ENCODE measurements around the gene ZNF808. TPM values are rescaled to one million over a fixed set of nuclear protein-coding genes. Genes with fewer than 3 reads are reported as not detected.
"Not testable (repeated sequence)": the region's sequence is repeated elsewhere in the genome, so short reads cannot be mapped to it uniquely, and the experiment has no call there.

The ZNF808 gene
- polyA plus RNA-seq, 1 experiment, result 2.8 TPM

DNA sequence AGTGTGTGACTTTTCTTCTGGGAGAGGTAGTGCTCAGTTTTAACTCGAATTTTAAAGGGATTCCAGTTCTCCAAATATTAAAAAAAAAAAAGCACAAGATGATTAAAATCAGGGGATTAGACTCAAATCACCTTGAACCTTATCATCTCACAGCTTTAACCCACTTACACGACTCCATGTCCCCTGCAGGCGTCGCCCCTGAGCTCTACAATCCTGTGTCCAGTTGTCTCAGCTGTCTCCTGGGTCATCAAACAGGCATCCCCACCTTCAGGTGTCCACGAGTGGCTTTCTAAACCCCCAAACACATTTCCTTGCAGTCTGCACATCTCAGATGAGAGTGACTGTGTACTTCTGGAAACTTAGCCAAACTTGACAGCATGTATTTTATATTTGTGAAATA is 14.1 kb downstream of the ZNF808 start:
- Histone ChIP-seq H3K27me3 (ENCODE audit: control insufficient read depth, insufficient read depth, low read length) (no peaks in the 10 kb centered on the region), H3K4me3 (ENCODE audit: low read depth, low read length) (no peak overlapping the region), H3K36me3 (ENCODE audit: control insufficient read depth, insufficient read depth, low read length) (peaks cover 7% of the 10 kb centered on the region)
- CTCF ChIA-PET, result no interaction called here
- POLR2A ChIA-PET, result no interaction called here
- TF ChIP-seq, protein P1, sequence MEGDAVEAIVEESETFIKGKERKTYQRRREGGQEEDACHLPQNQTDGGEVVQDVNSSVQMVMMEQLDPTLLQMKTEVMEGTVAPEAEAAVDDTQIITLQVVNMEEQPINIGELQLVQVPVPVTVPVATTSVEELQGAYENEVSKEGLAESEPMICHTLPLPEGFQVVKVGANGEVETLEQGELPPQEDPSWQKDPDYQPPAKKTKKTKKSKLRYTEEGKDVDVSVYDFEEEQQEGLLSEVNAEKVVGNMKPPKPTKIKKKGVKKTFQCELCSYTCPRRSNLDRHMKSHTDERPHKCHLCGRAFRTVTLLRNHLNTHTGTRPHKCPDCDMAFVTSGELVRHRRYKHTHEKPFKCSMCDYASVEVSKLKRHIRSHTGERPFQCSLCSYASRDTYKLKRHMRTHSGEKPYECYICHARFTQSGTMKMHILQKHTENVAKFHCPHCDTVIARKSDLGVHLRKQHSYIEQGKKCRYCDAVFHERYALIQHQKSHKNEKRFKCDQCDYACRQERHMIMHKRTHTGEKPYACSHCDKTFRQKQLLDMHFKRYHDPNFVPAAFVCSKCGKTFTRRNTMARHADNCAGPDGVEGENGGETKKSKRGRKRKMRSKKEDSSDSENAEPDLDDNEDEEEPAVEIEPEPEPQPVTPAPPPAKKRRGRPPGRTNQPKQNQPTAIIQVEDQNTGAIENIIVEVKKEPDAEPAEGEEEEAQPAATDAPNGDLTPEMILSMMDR (IDR thresholded peaks at IDR 0.05; ENCODE audit: insufficient read depth, low read depth, low read length), result no peak
- no peak for DNase-seq (ENCODE audit: low read depth)

DNA sequence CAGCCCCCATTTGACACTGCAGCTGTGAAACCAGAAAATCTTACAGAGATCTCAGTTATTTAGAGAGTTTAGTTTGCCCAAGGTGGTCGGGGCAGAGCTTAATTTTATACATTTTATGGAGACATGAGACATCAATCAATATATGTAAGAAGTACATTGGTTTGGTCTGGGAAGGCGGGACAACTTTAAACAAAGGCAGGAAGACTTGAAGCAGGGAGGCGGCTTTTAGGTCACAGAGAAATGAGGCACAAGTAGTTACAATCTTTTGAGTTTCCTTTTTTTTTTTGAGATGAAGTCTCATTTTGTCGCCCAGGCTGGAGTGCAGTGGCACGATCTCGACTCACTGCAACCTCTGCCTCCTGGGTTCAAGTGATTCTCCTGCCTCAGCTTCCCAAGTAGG is 15.1 kb downstream of the ZNF808 start:
- CTCF ChIA-PET; POLR2A ChIA-PET; H3K27me3 ChIP-seq (ENCODE audit: control insufficient read depth, insufficient read depth, low read length); DNase-seq (ENCODE audit: low read depth); H3K36me3 ChIP-seq (ENCODE audit: control insufficient read depth, insufficient read depth, low read length); H3K4me3 ChIP-seq (ENCODE audit: low read depth, low read length): not testable (repeated sequence)

DNA sequence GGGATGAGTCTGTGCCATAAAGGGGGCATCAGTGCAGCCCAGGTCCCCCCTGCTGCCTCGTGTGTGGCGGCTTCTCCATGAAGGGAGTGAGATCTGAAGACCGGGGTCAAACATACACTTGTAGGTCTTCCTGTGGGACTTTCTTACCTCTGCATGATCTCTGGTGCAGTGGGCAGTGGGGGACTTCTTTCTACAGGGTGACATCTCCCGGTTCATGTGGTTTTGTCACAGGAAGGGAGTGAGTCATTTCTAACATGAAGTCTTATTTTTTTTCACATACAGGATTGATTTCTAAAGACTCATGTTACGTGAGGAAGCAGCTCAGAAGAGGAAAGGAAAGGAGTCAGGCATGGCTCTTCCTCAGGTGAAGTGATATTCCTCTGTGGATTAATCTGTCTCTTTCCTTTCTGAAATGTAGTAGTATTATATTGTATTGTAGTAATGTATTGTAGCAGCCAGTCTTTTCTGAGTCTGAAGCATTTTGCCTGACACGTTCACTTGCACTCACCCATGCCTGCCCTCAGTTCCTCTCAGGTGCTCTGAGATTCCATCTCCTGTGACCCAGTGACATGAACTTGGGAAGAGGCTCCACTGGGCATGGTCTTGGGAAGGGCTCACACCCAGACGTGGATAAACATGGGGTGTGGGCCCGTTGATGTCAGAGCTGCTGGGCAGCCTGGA is 15.7 kb downstream of the ZNF808 start:
- DNase-seq (ENCODE audit: low read depth), result no peak
- POLR2A ChIA-PET, result no interaction called here
- TF ChIP-seq, protein P1 (IDR thresholded peaks at IDR 0.05; ENCODE audit: insufficient read depth, low read depth, low read length), result no peak
- H3K27me3 ChIP-seq (ENCODE audit: control insufficient read depth, insufficient read depth, low read length), result no peaks in the 10 kb centered on the region
- H3K36me3 ChIP-seq (ENCODE audit: control insufficient read depth, insufficient read depth, low read length), result peaks cover 8% of the 10 kb centered on the region
- CTCF ChIA-PET, result no interaction called here
- no peak overlapping the region for H3K4me3 ChIP-seq (ENCODE audit: low read depth, low read length)

DNA sequence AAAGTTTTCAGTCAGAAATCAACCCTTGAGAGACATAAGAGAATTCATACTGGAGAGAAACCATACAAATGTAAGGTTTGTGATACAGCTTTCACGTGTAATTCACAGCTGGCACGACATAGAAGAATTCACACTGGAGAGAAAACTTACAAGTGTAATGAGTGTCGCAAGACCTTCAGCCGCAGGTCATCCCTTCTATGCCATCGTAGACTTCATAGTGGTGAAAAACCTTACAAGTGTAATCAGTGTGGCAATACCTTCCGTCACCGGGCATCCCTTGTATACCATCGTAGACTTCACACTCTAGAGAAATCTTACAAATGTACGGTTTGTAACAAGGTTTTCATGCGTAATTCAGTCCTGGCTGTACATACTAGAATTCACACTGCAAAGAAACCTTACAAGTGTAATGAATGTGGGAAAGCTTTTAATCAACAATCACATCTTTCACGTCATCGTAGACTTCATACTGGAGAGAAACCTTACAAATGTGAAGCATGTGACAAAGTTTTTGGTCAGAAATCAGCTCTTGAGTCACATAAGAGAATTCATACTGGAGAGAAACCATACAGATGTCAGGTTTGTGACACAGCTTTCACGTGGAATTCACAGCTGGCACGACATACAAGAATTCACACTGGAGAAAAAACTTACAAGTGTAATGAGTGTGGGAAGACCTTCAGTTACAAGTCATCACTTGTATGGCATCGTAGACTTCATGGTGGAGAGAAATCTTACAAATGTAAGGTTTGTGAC is 26.9 kb downstream of the ZNF808 start:
- TF ChIP-seq, protein P1 (IDR thresholded peaks at IDR 0.05; ENCODE audit: insufficient read depth, low read depth, low read length), result no peak
- no peak for DNase-seq (ENCODE audit: low read depth)
- Histone ChIP-seq H3K27me3 (ENCODE audit: control insufficient read depth, insufficient read depth, low read length) (no peaks in the 10 kb centered on the region), H3K36me3 (ENCODE audit: control insufficient read depth, insufficient read depth, low read length) (peaks cover 7% of the 10 kb centered on the region), H3K4me3 (ENCODE audit: low read depth, low read length) (no peak overlapping the region)
- CTCF ChIA-PET, result no interaction called here
- POLR2A ChIA-PET, result no interaction called here

DNA sequence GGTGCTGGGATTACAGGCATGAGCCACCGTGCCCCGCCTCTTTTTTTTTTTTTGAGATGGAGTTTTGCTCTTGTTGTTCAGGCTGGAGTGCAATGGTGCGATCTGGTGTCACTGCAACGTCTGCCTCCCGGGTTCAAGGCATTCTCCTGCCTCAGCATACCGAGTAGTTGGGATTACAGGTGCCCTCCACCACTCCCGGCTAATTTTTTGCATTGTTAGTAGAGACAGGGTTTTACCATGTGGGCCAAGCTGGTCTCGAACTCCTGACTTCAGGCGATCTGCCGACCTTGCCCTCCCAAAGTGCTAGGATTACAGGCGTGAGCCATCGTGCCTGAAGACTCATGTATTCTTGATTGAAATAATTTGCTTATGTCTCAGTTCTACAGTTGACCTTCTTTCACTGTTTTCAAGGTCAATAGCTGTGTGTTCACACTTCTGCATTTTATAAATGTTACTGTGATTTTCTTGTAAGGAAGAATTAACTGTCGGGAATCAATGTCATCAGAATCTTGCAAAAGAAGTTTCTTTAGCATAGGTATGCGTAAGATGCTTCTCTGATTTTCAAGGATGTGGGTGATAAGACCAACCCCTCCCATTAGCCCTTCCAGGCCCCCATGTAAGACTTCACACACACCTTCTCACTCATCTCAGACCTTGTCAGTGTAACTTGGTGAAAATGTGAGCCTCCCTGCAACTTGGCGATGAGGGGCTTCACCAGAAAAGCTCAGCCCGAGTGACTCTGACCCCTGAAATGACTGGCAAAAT is 29.9 kb downstream of the ZNF808 start:
- Histone ChIP-seq H3K36me3 (ENCODE audit: control insufficient read depth, insufficient read depth, low read length) (peaks cover 8% of the 10 kb centered on the region), H3K27me3 (ENCODE audit: control insufficient read depth, insufficient read depth, low read length) (no peaks in the 10 kb centered on the region), H3K4me3 (ENCODE audit: low read depth, low read length) (no peak overlapping the region)
- ChIA-PET CTCF (no interaction called here), POLR2A (no interaction called here)
- TF ChIP-seq, protein P1 (IDR thresholded peaks at IDR 0.05; ENCODE audit: insufficient read depth, low read depth, low read length), result no peak
- DNase-seq (ENCODE audit: low read depth), result no peak

DNA sequence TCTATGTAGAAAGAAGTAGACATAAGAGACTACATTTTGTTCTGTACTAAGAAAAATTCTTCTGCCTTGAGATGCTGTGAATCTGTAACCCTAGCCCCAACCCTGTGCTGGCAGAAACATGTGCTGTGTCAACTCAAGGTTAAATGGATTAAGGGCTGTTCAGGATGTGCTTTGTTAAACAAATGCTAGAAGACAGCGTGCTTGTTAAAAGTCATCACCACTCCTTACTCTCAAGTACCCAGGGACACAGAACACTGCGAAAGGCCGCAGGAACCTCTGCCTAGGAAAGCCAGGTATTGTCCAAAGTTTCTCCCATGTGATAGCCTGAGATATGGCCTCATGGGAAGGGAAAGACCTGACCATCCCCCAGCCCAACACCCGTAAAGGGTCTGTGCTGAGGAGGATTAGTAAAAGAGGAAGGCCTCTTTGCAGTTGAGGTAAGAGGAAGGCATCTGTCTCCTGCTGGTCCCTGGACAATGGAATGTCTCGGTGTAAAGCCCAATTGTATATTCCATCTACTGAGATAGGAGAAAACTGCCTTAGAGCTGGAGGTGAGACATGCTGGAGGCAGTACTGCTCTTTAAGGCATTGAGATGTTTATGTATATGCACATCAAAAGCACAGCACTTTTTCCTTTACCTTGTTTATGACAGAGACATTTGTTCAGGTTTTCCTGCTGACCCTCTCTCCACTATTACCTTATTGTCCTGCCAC is 31.4 kb downstream of the ZNF808 start:
- CTCF ChIA-PET; H3K4me3 ChIP-seq (ENCODE audit: low read depth, low read length); DNase-seq (ENCODE audit: low read depth); H3K36me3 ChIP-seq (ENCODE audit: control insufficient read depth, insufficient read depth, low read length); H3K27me3 ChIP-seq (ENCODE audit: control insufficient read depth, insufficient read depth, low read length); POLR2A ChIA-PET: not testable (repeated sequence)

DNA sequence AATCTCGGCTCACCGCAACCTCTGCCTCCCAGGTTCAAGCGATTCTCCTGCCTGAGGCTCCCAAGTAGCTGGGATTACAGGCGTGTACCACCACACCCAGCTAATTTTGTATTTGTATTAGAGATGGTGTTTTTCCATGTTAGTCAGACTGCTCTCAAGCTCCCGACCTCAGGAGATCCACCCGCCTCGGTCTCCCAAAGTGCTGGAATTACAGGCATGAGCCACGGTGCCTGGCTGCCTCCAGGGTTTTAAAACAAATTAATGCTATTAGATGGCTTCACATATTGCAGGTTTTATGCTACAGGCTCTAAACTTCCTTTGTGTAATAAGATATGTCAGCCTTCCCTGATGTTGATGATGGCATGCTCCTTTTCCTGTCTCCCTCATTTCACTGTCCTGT is 34.1 kb downstream of the ZNF808 start:
- DNase-seq (ENCODE audit: low read depth); H3K27me3 ChIP-seq (ENCODE audit: control insufficient read depth, insufficient read depth, low read length); H3K36me3 ChIP-seq (ENCODE audit: control insufficient read depth, insufficient read depth, low read length); POLR2A ChIA-PET; H3K4me3 ChIP-seq (ENCODE audit: low read depth, low read length): not testable (repeated sequence)
- CTCF ChIA-PET, result interaction anchor here (0.6 kb wide), 1 partner anchor 24 kb away, joined by 3 read pairs; no protein-coding TSS in a partner anchor
